K562 (cell line): ENCODE data around the gene PLD3. TPM values are rescaled to one million over a fixed set of nuclear protein-coding genes. Genes with fewer than 3 reads are reported as not detected.
"Not testable (repeated sequence)": the region's sequence is repeated elsewhere in the genome, so short reads cannot be mapped to it uniquely, and the experiment has no call there.

Experiments used
- ATAC-seq: fragments of 200-7000 bp; cut with Tn5 transposase; 3 replicates; pipeline ENCODE4 v1.9.1; 2020; ENCODE audit warnings: moderate library complexity
- BruUV-seq: library from RNA; stranded (reverse); fragments of 400-500 nt; replicated peaks from 2 replicates; lab custom pipeline; 2021; lab: Mats Ljungman, UMichigan
- CTCF ChIA-PET: fragments of 300-600 bp; formaldehyde crosslinking; extraction: SDS; loops from one replicate; lab custom pipeline; 2021; ENCODE audit warnings: low intra/inter-chr PET ratio; lab: Yijun Ruan, JAX
- POLR2A ChIA-PET: fragments of 300-600, 350-650 bp; sonication (Branson Sonifier 250); formaldehyde crosslinking; extraction: SDS; loops from one replicate; lab custom pipeline; 2021; ENCODE audit warnings: antibody characterized with exemption, inconsistent platforms; lab: Yijun Ruan, JAX
- DNase-seq, 4 experiments: peaks; one replicate each; pipeline versions ENCODE4 v3.0.0 to v3.0.0-alpha.2; 2011 to 2018; ENCODE audit warnings: low spot score in 3 of 4, mixed read lengths in 3 of 4; ENCODE audit errors: extremely low read depth in 1 of 4
- FAIRE-seq: peaks from 2 replicates; lab custom pipeline; 2011; peaks lifted over from hg19 to GRCh38; lab: Jason Lieb, UNC
- H2AFZ ChIP-seq: 2 replicates; pipeline ENCODE4 v1.6.0; 2011; ENCODE audit warnings: low read depth, low read length, control low read depth, inconsistent platforms
- H3K27ac ChIP-seq: fragments of 200-600 bp; 3 replicates; pipeline ENCODE4 v1.8.0; 2011; ENCODE audit warnings: low read depth, mild to moderate bottlenecking, control low read depth, inconsistent platforms, low read length, moderate library complexity, mixed read lengths; ENCODE audit errors: extremely low read depth
- H3K27me3 ChIP-seq, 2 experiments: fragments of 300-600 bp in 1 of 2; 2 replicates in 1 of 2; 3 replicates in 1 of 2; pipeline versions ENCODE4 v1.6.0 to v1.8.0; 2011; ENCODE audit warnings: inconsistent platforms in 2 of 2, low read length in 2 of 2, mild to moderate bottlenecking in 1 of 2, mixed read lengths in 1 of 2, moderate library complexity in 1 of 2; ENCODE audit not compliant: control insufficient read depth in 2 of 2, insufficient read depth in 2 of 2
- H3K36me3 ChIP-seq: fragments of 300-600 bp; 3 replicates; pipeline ENCODE4 v1.8.0; 2011; ENCODE audit warnings: mild to moderate bottlenecking, low read length, inconsistent platforms; ENCODE audit not compliant: control insufficient read depth, insufficient read depth
- H3K4me1 ChIP-seq, 2 experiments: fragments of 200-600 bp in 1 of 2; replicated peaks in 1 of 2; 2 replicates in 1 of 2; 3 replicates in 1 of 2; pipeline versions ENCODE4 v1.5.1 to v1.8.0; 2011; ENCODE audit warnings: inconsistent platforms in 2 of 2, low read length in 2 of 2, mild to moderate bottlenecking in 1 of 2, mixed read lengths in 1 of 2, moderate library complexity in 1 of 2; ENCODE audit not compliant: control insufficient read depth in 2 of 2, insufficient read depth in 2 of 2
- H3K4me2 ChIP-seq: 2 replicates; pipeline ENCODE4 v1.6.1; 2011; ENCODE audit warnings: low read length, control low read depth, inconsistent platforms, mixed read lengths; ENCODE audit not compliant: insufficient read depth
- H3K4me3 ChIP-seq: fragments of 200-600 bp; sonication (generic), shearing (Covaris generic); 2 replicates; pipeline ENCODE4 v1.5.1; 2016; ENCODE audit warnings: control low read depth, inconsistent platforms
- H3K79me2 ChIP-seq: fragments of 200-600 bp; 3 replicates; pipeline ENCODE4 v1.8.0; 2011; ENCODE audit warnings: low read length, inconsistent platforms; ENCODE audit not compliant: control insufficient read depth, insufficient read depth
- H3K9ac ChIP-seq, 2 experiments: 2 replicates each; pipeline versions ENCODE4 v1.6.0 to v1.6.1; 2011; ENCODE audit warnings: low read depth in 2 of 2, low read length in 2 of 2, control low read depth in 1 of 2, inconsistent platforms in 1 of 2, mild to moderate bottlenecking in 1 of 2, mixed read lengths in 1 of 2; ENCODE audit not compliant: insufficient read depth in 1 of 2
- H3K9me1 ChIP-seq: one replicate; pipeline ENCODE4 v1.6.0; 2011; ENCODE audit warnings: inconsistent platforms, mild to moderate bottlenecking, low read length, moderate library complexity; ENCODE audit not compliant: control insufficient read depth, insufficient read depth
- H3K9me3 ChIP-seq: replicated peaks from 2 replicates; pipeline ENCODE4 v1.5.1; 2011; ENCODE audit warnings: low read depth, low read length, inconsistent platforms; ENCODE audit not compliant: control insufficient read depth, insufficient read depth
- H4K20me1 ChIP-seq: replicated peaks from 2 replicates; pipeline ENCODE4 v1.6.1; 2011; ENCODE audit warnings: low read length, inconsistent platforms, mixed read lengths; ENCODE audit not compliant: control insufficient read depth, insufficient read depth
- TEAD4 ChIP-seq, 2 experiments: sonication (generic) in 1 of 2; formaldehyde crosslinking in 1 of 2; IDR thresholded peaks; 2 replicates each; pipeline versions ENCODE4 v1.6.1 to v1.8.0; 2012 to 2022; ENCODE audit warnings: borderline replicate concordance in 1 of 2, inconsistent platforms in 1 of 2, low read length in 1 of 2, mild to moderate bottlenecking in 1 of 2, missing genetic modification reagents in 1 of 2
- ZNF140 ChIP-seq: fragments of 250-450 bp; sonication (Bioruptor Pico); IDR thresholded peaks from 2 replicates; pipeline ENCODE4 v1.8.0; 2021; ENCODE audit warnings: moderate library complexity, mild to moderate bottlenecking, inconsistent platforms
- WGBS: fragments of 100-300 bp; shearing (Covaris generic); methylation state at CpG from one replicate; pipeline ENCODE4 v1.1.6; 2016; ENCODE audit warnings: low coverage, mixed read lengths; ENCODE audit not compliant: insufficient coverage; ENCODE audit errors: missing lambda C conversion rate; 5-methylcytosine and 5-hydroxymethylcytosine counted together
- in situ Hi-C: fragments of 300-500 bp; cut with MboI; formaldehyde crosslinking; loops from 4 replicates; pipeline ENCODE4 v1.15.0; 2018; ENCODE audit warnings: inconsistent platforms, mixed read lengths
- intact Hi-C: fragments of 100-400 bp; cut with micrococcal nuclease; formaldehyde crosslinking; loops from 2 replicates; pipeline ENCODE4 v1.14.2; 2022
- polyA plus RNA-seq, 8 experiments: library from polyadenylated mRNA; depleted of rRNA in 4 of 8; stranded (reverse) in 5 of 8; unstranded in 3 of 8; fragments of >200 nt; fragmentation: Nextera tagmentation in 2 of 8; fragmentation: Illumina TruSeq in 1 of 8; extraction: Ambion mirVana in 2 of 8; extraction: Trizol in 1 of 8; gene quantifications; 2 replicates each; pipeline versions ENCODE4 v1.2.1 to v1.2.3, GENCODE V29; 2011 to 2014; ENCODE audit warnings: inconsistent platforms in 1 of 8, missing spikeins in 1 of 8
- total RNA-seq, 7 experiments: library from RNA; depleted of rRNA in 6 of 7; stranded (reverse); fragments of >200 nt in 6 of 7; fragmentation: Illumina TruSeq in 2 of 7; extraction: Trizol in 2 of 7; gene quantifications; 2 replicates each; pipeline versions ENCODE4 v1.2.1 to v1.2.3, GENCODE V29; 2011 to 2021; ENCODE audit warnings: low replicate concordance in 1 of 7

Gene PLD3
- total and polyA plus RNA-seq, 9 of the 15 experiments (the other 6 are each of a cell fraction or from before 2014, with no cell fraction given) = 2.3 to 128 (median 72.7) TPM

- 93% methylated on average over 6 of the region's 6 CpGs for WGBS
Measured at GRCh38 chr19:40333083-40333482, 15.4 kb upstream of the PLD3 start.

DNA sequence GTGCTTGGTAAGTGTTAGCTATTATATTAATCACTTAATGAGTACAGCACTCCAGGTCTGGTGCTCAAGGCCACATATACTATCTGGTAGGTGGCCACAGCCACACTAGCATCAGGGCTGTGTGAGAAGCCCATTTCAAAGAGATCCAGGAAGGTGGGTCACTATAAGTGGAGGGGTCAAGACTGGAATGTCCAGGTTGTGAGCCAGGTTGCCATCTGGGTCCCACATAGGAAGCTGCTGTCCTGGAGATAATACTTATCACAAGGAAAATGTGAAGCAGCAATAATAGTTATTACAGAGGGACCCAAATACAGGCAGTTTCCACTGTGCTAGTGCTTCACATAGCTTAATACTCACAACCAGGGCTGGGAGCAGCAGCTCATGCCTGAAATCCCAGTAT, 13.4 kb upstream of the PLD3 start:
- intact Hi-C loops = no loop called here
- POLR2A ChIA-PET = interaction anchor here (0.6 to 1.9 kb wide), 3 partner anchors 13 to 189 kb away, joined by 3 to 5 read pairs (median 3); partner anchors contain the start of genes C19orf47 and PLD3
- FAIRE-seq = no peak

More at GRCh38 chr19:40333083-40333482, 15.4 kb upstream of the PLD3 start:
- POLR2A ChIA-PET = interaction anchor here (0.6 kb wide), 1 partner anchor 32 kb away, joined by 3 read pairs; no protein-coding TSS in a partner anchor
- ATAC-seq, H3K9ac ChIP-seq, H3K9me1 ChIP-seq, H3K4me3 ChIP-seq, in situ Hi-C loops, BruUV-seq, FAIRE-seq, H2AFZ ChIP-seq, H3K4me2 ChIP-seq, H3K9me3 ChIP-seq, CTCF ChIA-PET, H3K79me2 ChIP-seq, H3K27ac ChIP-seq, H3K4me1 ChIP-seq, H3K27me3 ChIP-seq, H4K20me1 ChIP-seq, intact Hi-C loops, DNase-seq: not testable (repeated sequence)
- H3K36me3 ChIP-seq = peaks cover 77% of the 10 kb centered on the region

More for the DNA sequence above, 13.4 kb upstream of the PLD3 start:
- Histone ChIP-seq H2AFZ (no peak overlapping the region), H3K9me3 (no peaks in the 10 kb centered on the region), H3K4me3 (no peak overlapping the region), H3K9ac (no peak overlapping the region), H3K9me1 (peaks cover 3% of the 10 kb centered on the region), H3K27ac (no peak overlapping the region), H3K4me1 (peaks cover 0 to 9% of the 10 kb centered on the region in 2 experiments; a peak in 2 of 5 replicates), H3K79me2 (peaks cover 12% of the 10 kb centered on the region), H4K20me1 (no peaks in the 10 kb centered on the region; the same call in 1 of the 2 replicates), H3K36me3 (peaks cover 71% of the 10 kb centered on the region), H3K27me3 (no peaks in the 10 kb centered on the region), H3K4me2 (no peak overlapping the region)
- no peak for TF ChIP-seq ZNF140 (CRISPR knock-in tag)
- TF ChIP-seq TEAD4 (IDR thresholded peaks at IDR 0.05; ENCODE audit: low read length) = peak; percentile 29; the same call in 1 of the 2 replicates
- no peak for TF ChIP-seq TEAD4 (CRISPR knock-in tag; IDR thresholded peaks at IDR 0.05; ENCODE audit: borderline replicate concordance)
- ATAC-seq (no peak), DNase-seq (no peak)
- in situ Hi-C loops = no loop called here
- BruUV-seq = no TSS peak
- CTCF ChIA-PET = no interaction called here
